ENCODE results near the gene NHSL2. TPM values are rescaled to one million over a fixed set of nuclear protein-coding genes. Genes with fewer than 3 reads are reported as not detected.

Gene NHSL2
- total and polyA plus RNA-seq, 8 donors: 7.0 to 15.3 (median 9.5) TPM

DNA sequence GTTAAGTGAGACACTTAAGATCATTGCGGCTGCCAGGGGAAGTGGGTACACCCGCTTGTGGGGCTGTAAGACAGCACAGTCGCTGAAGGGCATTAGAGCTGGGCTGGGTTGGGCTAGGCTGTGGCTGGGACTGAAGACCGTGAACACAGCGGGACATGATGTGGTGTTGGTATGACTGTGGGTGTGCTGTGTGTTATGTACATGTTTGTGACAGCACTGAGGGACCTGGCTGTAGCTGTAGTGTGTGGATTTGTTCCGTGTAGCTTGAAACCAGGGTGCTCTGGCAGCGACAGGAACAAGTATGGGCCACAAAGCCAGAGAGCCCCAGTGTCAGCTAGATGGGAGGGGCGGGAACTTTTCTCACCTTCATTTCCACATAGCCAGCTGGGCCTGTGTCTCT lies 82.1 kb downstream of the NHSL2 start:
- H3K4me3 ChIP-seq: no peak overlapping the region
- TF ChIP-seq, protein P1, sequence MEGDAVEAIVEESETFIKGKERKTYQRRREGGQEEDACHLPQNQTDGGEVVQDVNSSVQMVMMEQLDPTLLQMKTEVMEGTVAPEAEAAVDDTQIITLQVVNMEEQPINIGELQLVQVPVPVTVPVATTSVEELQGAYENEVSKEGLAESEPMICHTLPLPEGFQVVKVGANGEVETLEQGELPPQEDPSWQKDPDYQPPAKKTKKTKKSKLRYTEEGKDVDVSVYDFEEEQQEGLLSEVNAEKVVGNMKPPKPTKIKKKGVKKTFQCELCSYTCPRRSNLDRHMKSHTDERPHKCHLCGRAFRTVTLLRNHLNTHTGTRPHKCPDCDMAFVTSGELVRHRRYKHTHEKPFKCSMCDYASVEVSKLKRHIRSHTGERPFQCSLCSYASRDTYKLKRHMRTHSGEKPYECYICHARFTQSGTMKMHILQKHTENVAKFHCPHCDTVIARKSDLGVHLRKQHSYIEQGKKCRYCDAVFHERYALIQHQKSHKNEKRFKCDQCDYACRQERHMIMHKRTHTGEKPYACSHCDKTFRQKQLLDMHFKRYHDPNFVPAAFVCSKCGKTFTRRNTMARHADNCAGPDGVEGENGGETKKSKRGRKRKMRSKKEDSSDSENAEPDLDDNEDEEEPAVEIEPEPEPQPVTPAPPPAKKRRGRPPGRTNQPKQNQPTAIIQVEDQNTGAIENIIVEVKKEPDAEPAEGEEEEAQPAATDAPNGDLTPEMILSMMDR (IDR thresholded peaks at IDR 0.05): no peak
- H3K27me3 ChIP-seq: no peaks in the 10 kb centered on the region
- ATAC-seq (peak; percentile 48), DNase-seq (no peak)
- H3K4me1 ChIP-seq: no peaks in the 10 kb centered on the region
- H3K9me3 ChIP-seq: no peaks in the 10 kb centered on the region
- H3K27ac ChIP-seq: no peak overlapping the region
- H3K36me3 ChIP-seq: no peaks in the 10 kb centered on the region
- intact Hi-C loops (cut with DNase I): no loop called here

- Histone ChIP-seq H3K9me3 (no peaks in the 10 kb centered on the region), H3K36me3 (no peaks in the 10 kb centered on the region), H3K27me3 (no peaks in the 10 kb centered on the region), H3K27ac (no peak overlapping the region), H3K4me1 (no peaks in the 10 kb centered on the region), H3K4me3 (no peak overlapping the region)
- DNase-seq (no peak), ATAC-seq (no peak)
- TF ChIP-seq, protein P1 (IDR thresholded peaks at IDR 0.05): no peak
- intact Hi-C loops (cut with DNase I): no loop called here
These were observed 82.7 kb downstream of the NHSL2 start for GRCh38 chrX:71993371-71993770.

GRCh38 chrX:71994601-71995000 lies 84.0 kb downstream of the NHSL2 start:
- TF ChIP-seq, protein P1 (IDR thresholded peaks at IDR 0.05): no peak
- Histone ChIP-seq H3K36me3 (no peaks in the 10 kb centered on the region), H3K4me3 (no peak overlapping the region), H3K27ac (no peak overlapping the region), H3K27me3 (no peaks in the 10 kb centered on the region), H3K4me1 (no peaks in the 10 kb centered on the region), H3K9me3 (no peaks in the 10 kb centered on the region)
- ATAC-seq (no peak), DNase-seq (no peak)
- intact Hi-C loops (cut with DNase I): no loop called here

GRCh38 chrX:71995122-71995521 lies 84.5 kb downstream of the NHSL2 start:
- no peak for DNase-seq
- H3K4me1 ChIP-seq: no peaks in the 10 kb centered on the region
- no peak overlapping the region for H3K4me3 ChIP-seq
- no peaks in the 10 kb centered on the region for H3K36me3 ChIP-seq
- TF ChIP-seq, protein P1 (IDR thresholded peaks at IDR 0.05): no peak
- no peaks in the 10 kb centered on the region for H3K27me3 ChIP-seq
- H3K27ac ChIP-seq: no peak overlapping the region
- H3K9me3 ChIP-seq: no peaks in the 10 kb centered on the region
- intact Hi-C loops (cut with DNase I): loop anchor here in 1 of 2 donors (5.0 kb wide), 1 partner anchor 132 kb away; no protein-coding TSS in a partner anchor
- ATAC-seq: no peak

- Histone ChIP-seq H3K4me3 (no peak overlapping the region), H3K9me3 (no peaks in the 10 kb centered on the region), H3K27me3 (no peaks in the 10 kb centered on the region), H3K27ac (no peak overlapping the region), H3K4me1 (no peaks in the 10 kb centered on the region), H3K36me3 (no peaks in the 10 kb centered on the region)
- no peak for ATAC-seq
- no peak for DNase-seq
- intact Hi-C loops (cut with DNase I): loop anchor here in 1 of 2 donors (5.0 kb wide), 1 partner anchor 131 kb away; no protein-coding TSS in a partner anchor
- TF ChIP-seq, protein P1 (IDR thresholded peaks at IDR 0.05): no peak
These were observed 85.5 kb downstream of the NHSL2 start for GRCh38 chrX:71996136-71996535.

All from left lung (tissue), 10 donors.